Effector CD4-positive, alpha-beta T cell (primary cell): ENCODE measurements around the gene CREB3.

Experiments
- DNase-seq: peaks from one replicate; pipeline ENCODE4 v3.0.0-alpha.2; 2020
- total RNA-seq: gene quantifications from one replicate; lab custom pipeline; 2026; lab: John Stamatoyannopoulos, UW

CREB3 gene, protein sequence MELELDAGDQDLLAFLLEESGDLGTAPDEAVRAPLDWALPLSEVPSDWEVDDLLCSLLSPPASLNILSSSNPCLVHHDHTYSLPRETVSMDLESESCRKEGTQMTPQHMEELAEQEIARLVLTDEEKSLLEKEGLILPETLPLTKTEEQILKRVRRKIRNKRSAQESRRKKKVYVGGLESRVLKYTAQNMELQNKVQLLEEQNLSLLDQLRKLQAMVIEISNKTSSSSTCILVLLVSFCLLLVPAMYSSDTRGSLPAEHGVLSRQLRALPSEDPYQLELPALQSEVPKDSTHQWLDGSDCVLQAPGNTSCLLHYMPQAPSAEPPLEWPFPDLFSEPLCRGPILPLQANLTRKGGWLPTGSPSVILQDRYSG
- total RNA-seq, result 19.1 reads per million, percentile 46 among the genes with 10 or more reads in this experiment

DNA sequence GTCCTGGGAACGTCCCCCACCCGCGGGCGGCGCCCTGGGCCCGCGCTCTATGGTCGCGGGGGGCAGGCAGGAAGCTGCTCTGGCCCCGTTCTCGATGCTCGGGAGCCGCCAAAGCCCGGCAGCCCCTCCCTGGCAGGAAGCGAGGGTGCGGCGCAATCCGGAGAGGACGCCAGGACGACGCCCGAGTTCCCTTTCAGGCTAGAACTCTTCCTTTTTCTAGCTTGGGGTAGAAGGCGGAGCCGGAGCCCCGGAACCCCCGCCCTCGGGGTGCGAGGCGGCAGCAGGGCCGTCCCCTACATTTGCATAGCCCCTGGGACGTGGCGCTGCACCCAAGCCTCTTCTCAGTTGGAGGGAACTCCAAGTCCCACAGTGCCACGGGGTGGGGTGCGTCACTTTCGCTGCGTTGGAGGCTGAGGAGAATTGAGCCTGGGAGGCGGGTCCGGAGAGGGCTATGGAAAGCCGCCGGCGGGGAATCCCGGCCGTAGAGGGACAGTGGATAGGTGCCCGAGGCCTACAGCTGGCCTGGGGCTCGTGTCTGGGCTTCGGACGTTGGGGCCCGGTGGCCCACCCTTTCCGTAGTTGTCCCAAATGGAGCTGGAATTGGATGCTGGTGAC, at the start of gene CREB3, which contains the start of gene TLN1:
CREB3 (plus strand) TSS at position 482 of the 615 bp plus-strand sequence; CDS start at position 589, 107 bp downstream.
TLN1 (minus strand) TSS at position 11 of the 615 bp plus-strand sequence. CDS start 6,501 bp downstream, outside the sequence.
- peak; percentile 95 for DNase-seq

DNA sequence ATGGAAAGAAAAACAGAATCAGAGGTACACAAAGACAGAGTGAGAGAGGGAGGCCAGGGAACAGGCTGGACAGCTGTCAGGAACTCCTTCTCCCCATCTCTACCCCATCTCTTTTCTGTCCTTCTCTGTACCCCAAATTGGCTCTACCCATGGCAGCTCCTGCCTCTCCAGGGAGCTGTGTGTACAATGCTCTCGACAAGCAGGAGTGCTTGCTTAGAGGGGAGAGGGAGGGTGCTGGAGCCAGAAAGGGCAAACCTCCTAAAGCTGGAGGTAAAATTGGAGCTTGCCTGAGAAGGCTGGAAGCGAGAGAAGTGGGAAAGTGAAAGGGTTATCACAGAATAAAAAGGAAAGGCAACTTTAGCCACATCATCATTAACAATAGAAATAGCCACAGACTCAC, 49.1 kb upstream of the CREB3 start:
- no peak for DNase-seq

DNA sequence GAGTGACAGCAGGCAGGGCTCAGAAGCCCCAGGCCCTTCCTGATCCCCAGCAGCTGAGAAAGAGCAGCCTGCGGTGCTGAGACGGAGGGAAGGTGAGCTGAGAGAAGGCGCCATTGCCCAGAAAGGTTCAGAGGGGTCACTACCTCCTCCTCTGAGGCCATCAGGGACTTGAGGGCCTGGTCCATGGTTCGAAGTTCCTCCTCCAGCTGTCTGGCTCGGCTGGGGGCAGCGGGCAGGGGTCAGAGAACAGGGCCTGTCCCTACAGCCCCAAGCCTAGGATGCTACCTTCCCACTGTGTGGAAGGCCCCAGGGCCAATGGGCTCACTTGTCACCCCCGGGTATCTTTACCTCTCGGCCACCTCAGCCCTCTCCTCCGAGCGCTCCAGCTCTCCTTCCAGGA, 47.5 kb upstream of the CREB3 start:
- DNase-seq, result no peak

DNA sequence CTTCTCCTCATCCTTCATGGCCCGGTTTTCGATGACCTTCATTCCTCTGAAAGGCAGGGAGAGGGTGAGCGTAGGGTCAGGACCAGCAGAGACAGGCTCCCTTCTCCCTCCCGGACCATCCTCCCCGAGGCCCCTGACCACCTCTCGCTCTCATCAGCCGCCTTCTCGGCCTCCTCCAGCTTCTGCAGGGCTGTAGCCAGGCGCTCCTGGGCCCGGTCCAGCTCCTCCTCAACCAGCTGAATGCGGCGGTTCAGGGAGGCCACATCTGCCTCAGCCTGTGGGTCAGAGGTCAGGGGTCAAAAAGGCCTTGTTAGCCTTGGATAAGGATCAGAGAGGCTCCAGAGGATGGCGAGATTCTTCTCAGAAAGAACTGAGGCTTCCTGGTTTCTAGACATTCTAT, 47.0 kb upstream of the CREB3 start:
- DNase-seq, result no peak

DNA sequence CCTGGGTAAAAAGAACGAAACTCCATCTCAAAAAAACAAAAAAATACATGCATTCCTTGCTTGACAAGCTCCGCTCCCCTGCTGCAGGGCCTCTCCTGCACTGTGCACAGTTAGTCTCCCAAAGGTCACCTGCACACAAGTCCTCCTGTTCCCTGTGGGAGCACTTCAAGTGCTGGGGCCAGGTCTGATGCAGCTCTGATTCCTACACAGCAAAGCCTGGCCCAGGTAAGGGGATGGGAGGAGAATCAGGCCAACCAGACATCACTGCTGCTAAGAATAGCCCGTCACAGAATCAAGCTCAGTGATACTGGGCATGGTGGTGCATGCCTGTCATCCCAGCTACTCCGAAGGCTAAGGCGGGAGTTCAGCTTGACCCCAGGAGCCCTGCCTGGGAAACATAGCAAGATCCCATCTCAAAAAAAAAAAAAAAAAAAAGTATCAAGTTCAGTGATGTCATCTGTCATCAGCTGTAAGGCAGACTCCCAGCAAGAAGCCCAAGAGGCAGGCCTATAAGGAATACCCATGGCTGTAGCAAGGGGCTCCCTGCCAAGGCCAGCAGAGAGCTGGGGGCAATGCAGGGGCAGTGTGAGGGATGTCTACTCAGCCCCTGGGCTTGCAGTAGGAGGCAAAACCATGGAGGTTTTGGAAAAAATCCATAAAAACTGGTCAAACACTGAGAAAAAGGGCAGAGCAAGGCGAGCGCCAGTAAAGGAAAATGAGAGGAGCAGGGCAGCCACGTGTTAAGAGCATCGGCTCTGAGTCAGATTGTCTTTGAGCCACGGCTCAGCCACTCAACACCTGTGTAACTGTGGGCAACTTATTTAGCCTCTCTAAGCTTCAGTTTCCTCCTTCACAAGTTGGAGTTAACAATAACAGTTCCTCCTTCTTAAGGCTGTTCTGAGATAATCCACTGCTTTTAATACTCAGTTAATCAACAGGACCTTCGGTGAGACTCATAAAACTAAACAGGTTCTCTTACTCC, 46.0 kb upstream of the CREB3 start:
- DNase-seq, result no peak

DNA sequence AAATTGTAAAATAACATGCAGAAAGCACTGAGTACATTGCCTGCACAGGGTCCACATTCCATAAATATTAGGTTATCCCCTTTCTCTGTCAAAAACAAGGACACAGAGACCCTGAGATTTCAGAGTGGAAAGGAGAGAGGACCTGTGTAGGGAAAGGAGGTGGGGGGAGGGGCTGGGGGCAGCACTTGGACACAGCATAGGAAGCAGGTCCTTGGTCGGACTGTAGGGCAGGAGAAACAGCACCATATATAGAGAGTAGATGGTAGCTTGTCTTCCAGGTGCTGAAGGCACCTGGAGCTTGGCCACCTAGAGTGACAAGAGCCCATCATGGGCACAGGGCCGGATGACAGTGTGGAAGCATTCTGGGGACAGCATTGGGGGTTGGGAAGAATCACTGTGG, 45.2 kb upstream of the CREB3 start:
- DNase-seq, result no peak

DNA sequence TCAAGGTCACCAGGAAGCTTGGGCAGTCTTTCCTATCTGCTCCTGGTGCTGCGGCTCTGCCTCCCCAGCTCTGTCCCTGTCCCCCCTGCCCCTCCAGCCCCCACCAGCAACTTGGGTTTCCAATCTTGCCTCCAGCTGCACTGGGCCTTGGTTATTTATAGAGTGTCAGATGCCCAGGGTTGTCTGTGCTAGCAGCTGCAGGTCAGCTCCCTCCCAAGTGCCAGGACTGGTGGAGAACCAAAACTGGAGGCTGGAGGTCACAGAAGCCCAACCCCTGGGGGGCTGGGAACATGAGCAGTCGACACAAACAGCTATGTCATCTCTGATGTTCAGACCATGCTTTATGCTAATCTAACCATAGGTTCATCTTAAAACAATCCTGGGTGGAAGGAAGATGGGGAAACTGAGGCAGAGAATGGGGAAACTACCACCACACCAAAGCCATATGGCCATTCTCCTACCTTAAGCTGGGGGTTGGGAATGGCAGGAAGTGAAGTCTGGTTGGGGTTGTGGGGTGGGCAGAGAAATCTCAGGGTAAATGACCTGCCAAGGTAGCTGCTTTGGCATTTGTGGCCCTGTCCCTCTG, 44.4 kb upstream of the CREB3 start:
- no peak for DNase-seq

DNA sequence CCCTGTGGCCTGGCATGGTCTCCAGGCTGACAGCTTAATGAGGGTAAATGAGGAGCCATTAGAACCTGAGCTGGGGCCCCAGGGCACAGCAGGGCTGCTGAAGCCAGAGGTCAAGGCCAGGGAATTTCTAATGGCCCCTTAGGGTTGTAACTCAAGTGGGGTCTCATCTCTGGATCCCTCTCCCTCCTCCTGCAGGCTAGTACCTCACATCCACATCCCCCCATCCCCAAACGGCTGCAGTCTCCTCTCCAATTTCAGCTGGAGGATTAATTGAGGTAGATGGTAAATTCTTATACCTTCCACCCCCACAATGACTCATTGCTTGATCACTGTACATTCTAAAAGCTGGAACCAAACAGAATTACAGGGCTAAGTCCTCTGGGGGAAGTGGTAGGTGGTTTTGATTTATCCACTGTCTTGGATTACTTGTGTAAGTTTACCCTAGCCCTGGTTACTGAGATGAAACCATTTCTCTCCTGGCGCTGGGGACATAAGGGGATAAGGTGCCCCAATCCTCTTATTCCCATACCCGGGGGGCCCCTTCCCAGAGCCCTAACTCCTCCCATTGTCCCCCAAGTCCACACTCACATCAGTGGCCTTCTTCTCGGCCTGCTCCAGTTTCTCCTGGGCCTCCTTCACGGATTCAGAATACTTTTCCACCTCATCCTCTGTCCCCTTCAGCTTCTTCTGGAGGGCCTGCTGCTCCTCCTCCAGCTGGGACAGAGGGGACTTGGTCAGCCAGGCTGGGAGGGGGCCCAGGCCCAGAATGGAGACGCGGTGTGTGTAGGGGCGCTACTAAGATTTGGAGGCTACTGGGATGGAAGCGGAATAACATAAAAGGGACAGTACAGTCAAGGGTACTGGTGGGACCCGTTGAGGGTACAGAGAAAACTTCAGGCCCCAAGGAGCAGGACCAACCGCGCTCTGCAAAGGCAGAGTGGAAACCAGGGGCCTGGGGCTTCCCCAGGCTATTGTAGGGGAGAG, 43.6 kb upstream of the CREB3 start:
- no peak for DNase-seq

DNA sequence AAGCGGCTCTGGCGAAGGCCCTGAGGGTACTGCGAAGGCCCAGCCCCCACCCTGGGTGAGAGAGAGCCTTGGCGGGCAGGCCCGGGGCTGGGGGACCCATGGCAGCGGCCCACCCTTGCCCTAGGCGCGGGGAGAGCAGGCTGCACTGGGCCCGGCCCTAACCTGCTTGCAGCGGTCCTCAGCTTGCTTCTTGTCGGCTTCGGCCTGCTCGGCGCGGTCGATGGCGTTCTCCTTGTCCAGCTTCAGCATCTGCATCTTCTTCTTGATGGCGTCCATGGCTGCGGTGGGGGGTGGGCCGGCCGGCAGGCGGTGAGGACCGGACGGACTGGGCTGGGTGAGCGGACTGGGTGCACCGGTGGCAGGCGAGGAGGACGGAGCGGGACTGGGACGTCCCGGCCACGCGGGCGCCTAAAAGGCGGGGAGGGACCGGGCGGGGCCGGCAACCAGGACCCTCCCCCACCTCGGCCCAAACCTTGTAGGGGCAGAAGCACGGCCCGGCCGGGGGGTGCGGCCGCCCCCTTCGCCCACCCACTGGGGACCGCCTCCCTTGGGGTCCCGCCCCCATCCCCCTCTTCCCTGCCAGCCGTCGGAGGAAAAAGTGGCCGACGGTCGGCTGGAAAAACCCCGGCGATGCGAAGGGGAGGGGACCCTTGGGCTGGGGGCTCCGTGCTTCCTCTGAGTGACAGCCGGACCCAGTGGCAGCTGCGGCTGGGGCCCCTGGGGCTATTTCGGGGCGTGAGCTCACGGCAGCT, 42.7 kb upstream of the CREB3 start, which contains the start of gene TPM2:
TPM2 (minus strand) TSS at position 384 of the 752 bp plus-strand sequence; CDS start at position 276, 108 bp downstream.
- no peak for DNase-seq

DNA sequence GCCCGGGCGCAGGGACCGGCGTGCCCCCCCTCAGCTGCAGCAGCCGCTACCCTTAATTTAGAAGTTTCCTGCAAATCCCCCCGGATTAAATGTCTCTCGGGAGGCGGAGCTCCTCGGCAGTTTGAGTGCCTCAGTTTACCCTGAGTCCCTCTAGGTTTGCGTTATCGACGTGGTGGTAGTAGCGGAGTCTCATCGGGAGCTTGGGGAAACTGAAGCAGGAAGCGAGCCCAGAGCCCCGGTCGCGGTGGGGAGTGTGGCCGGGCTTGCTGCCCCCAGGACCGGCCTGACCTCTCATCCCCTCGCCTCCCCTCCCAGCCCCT, 42.2 kb upstream of the CREB3 start:
- DNase-seq, result no peak

DNA sequence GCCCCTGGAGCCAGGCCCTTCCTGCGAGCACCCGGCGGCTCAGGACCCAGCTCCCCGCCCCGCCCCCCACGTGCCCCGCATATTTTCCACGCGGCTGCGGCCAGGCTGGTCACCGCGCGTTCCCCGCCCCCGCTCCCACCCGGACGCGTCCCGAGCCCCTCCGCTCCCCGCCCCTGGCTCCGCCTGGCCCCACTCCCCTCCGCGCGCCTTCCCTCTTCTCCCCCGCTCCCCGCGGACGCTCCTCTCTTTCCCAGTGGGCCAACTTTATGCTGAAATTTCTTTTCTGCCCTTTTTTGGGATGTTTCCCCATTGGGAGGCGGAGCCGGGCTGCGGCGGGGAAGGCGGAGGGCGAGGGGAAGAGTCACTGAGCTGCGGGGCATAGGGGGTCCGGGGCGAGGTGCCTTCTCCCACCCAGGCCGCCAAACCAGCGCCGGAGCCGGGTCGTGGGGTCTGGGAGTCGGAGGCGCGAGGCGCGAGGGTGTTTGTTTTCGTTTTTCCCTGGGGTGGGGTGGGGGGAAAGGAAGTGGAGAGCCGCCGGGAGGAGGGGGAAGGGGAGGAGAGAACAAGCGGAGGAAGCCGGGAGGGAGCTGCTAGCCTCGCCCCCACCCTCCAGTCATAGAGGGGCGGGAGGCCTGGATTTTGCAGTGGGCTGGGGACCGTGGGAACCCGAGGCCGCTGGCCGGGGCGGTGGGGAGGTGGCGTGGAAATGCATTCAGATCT, 41.7 kb upstream of the CREB3 start:
- DNase-seq, result no peak

DNA sequence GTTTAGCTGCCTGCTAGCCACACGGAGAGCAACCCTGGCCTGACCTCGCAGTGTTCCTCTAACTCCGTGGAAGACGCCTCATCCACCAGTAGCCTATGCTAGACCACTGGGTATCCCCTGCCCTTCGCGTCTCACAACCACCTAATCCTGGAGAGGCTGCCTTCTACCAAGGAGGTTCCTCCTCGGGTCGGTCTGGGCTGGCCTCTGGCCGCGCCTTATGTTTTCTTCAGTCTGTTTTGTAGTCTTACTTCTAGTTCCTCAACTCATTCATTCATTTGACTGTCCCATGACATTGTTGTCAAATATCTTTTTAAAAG, 41.2 kb upstream of the CREB3 start:
- no peak for DNase-seq

DNA sequence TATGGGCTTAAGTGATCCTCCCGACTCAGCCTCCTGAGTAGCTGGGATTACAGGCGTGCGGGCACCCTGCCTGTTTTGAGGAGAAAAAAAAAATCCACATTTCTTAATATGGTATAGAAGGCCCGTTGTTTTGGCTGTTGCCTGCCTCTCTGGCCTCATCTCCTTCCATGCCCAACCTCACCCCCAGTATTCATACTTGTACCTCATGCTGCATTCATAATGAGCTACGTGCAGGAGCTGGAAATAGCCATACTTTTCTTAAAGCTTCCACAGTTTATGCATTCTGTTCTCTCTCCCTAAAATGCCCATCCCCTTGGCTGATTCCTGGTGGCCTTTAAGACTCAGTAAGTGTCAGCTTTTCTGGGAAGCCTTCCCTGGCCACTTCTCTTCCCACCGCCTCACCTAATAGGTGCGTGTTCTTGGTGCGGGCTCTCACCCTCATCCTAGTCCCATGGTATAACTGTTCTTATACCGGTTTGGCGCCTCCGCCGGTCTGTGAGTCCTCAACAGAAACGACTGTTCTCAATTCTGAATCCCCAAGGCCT, 40.6 kb upstream of the CREB3 start:
- DNase-seq, result no peak

DNA sequence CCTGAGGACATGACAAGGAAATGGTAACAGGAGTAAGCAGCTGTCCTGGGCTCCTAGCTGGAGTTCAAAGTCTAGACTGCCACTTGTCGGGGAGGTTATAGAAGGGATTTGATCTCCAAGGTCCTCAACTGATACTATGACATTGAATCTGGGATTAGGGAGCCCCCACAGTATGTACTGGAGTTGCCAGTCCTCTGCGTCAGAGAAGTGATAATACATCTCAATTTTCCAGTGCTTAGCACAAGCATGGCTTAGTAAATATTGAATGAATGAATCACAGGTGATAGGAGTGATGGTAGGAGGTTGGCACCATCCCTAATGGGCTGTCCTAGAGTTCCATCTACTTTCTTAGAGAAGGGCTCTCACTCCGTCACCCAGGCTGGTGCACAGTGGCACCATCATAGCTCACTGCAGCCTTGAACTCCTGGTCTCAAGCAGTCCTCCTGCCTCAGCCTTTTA, 36.5 kb upstream of the CREB3 start:
- DNase-seq, result no peak

DNA sequence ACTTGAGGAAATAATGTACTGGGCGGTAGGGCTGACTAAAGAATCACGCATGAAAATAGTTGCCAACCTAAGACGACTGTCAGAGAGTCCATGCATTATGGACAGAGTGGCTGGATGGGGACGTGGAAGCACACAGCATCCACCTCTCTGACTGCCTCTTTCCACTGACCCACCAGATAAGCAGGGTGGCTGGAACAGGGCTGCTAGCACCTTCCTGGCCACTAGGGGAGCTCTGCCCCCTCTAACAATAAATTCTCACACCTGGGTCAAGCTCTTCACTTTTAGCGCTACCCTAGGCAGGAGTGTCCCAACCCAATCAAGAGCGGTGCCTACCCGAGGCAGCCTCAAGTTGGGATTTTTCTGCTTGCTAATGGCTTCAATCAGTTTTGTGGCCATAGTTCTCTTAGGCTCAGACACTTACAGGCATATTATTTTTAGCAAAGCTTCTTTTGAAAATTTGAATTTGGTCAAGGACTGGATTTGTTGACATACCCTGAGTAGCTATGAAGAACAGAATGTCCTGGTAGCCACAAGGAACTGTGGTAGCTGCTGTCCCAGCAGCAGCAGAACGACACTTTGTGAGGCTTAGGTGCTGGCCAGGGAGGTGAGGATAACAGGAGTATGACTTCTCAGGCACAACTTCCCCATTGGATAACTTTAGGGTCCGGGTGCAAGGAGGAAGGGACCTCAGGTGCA, 35.8 kb upstream of the CREB3 start:
- DNase-seq, result peak; percentile 50

DNA sequence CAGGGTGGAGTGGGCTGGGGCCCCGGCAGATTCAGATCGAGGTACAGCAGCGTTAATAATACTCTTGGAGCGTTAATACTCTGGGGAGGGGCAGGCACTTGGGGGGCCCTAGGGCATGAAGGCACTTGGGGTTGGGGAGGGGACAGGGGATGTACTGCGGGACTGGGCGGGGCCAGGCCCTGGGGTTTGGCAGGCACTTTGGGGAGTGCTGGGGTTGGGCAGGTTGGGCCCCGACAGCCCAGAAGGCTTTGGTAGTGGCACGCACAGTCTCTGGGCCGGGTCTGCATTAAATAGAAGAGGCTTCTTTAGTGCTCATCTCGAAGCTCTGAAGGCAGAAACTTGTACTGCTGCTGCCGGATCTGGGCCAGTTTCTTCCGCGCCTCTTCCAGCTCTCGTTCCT, 35.0 kb upstream of the CREB3 start:
- no peak for DNase-seq

DNA sequence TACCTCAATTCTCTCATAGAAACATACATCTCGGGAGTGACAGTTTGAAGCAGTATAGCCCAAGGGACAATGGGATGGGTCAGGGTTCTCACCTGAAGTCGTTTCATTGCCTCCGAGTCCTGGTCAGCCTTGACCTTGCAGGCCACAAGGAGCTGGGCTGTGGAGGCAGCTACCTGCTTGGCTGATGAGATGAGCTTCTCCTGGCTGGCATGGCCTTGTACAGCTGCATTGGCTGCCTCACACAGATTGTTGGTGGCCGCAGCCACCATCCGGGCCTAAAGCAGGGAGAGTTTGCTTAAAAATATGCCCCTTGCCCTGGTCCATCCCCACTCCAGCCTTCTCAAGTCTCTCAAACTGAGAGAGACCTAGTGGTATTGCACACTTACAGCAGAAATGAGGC, 34.2 kb upstream of the CREB3 start:
- DNase-seq, result no peak

DNA sequence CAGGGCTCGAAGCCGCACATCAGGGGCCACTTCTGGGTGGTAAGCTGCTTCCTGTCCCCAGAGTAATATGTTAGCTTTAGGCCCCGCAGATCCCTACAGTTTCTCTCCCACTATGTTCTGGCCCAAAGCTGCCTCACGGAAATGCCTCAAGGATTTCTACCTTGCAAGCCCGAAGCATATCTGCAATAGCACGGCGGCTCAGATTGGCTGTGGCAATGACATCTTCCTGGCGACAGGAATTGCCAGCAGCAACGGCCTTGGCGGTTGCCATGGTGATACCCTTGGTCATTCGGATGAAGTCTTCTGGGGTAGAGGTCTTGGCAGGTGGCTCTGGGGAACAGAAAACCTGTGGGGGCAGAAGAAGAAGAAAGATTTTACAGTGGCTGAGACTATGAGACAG, 32.4 kb upstream of the CREB3 start:
- no peak for DNase-seq

DNA sequence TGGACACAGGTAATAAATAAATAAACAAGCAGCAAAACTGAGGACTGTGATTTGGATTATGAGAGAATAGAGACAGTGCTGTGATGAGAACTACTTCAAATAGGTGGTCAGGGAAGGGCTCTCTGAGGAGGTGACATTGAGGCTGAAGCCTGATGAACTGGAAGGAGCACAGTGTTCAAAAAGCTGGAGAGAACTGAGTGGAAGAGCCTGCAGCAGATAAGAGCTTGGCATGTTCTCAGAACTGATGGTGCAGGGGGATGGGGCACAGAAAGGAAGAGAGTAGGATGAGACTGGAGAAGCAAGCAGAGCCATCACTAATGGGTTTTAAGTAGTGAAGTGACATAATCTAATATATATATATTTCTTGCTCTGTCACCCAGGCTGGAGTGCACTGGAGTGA, 31.5 kb upstream of the CREB3 start:
- no peak for DNase-seq
